GM23338 (cell line): ENCODE data around the gene STXBP2. TPM values are rescaled to one million over a fixed set of nuclear protein-coding genes. Genes with fewer than 3 reads are reported as not detected.

ENCODE experiments used
- CTCF ChIP-seq, 2 experiments: fragments of 200-600 bp in 1 of 2; sonication (generic) in 1 of 2; conservative IDR thresholded peaks; 2 replicates each; pipeline versions ENCODE4 v1.5.1 to v1.6.1; 2016 to 2017; ENCODE audit warnings: antibody characterized with exemption in 2 of 2, low read depth in 2 of 2, mild to moderate bottlenecking in 2 of 2, moderate library complexity in 1 of 2
- STAT1 ChIP-seq: IDR thresholded peaks from one replicate; pipeline ENCODE4 v1.6.1; 2016; ENCODE audit warnings: antibody characterized with exemption; ENCODE audit not compliant: unreplicated experiment
- ZNF114 ChIP-seq: fragments of 250-450 bp; sonication (Bioruptor Pico); IDR thresholded peaks from 2 replicates; pipeline ENCODE4 v1.5.0; 2020; ENCODE audit warnings: mild to moderate bottlenecking, moderate library complexity
- ZNF462 ChIP-seq: fragments of 250-450 bp; sonication (Bioruptor Pico); IDR thresholded peaks from 2 replicates; pipeline ENCODE4 v1.5.0; 2020; ENCODE audit warnings: mild to moderate bottlenecking, moderate library complexity
- polyA plus RNA-seq: library from polyadenylated mRNA; unstranded; fragments of >200 nt; fragmentation: Nextera tagmentation; extraction: Ambion mirVana; gene quantifications from 2 replicates; pipeline ENCODE4 v1.2.1, GENCODE V29; 2016
- total RNA-seq: library from RNA; depleted of rRNA; stranded (reverse); fragments of >200 nt; shearing (Covaris generic); gene quantifications from 2 replicates; pipeline ENCODE4 v1.2.3, GENCODE V29; 2014

Gene STXBP2
- total and polyA plus RNA-seq, 2 experiments from 2014 or later: 42.6 to 55.8 TPM

GRCh38 chr19:7612282-7613274, 24.3 kb upstream of the STXBP2 start (continued):
- TF ChIP-seq ZNF462 (CRISPR knock-in tag): no peak
- TF ChIP-seq ZNF114 (CRISPR knock-in tag): no peak
- no peak for TF ChIP-seq STAT1
- no peak for TF ChIP-seq CTCF (conservative IDR thresholded peaks at IDR 0.05; ENCODE audit: low read depth in 2 of 2)
